H1 (cell line): ENCODE data around the gene SLC17A4. TPM values are rescaled to one million over a fixed set of nuclear protein-coding genes. Genes with fewer than 3 reads are reported as not detected.

Experiments used
- E2F6 ChIP-seq: IDR thresholded peaks from 2 replicates; pipeline ENCODE4 v1.6.1; 2012; ENCODE audit warnings: inconsistent platforms
- TAF7 ChIP-seq: optimal IDR thresholded peaks from 2 replicates; pipeline ENCODE3; 2011; ENCODE audit warnings: low read depth, mild to moderate bottlenecking, inconsistent platforms, low read length, moderate library complexity, borderline replicate concordance
- ZNF274 ChIP-seq: IDR thresholded peaks from 2 replicates; pipeline ENCODE4 v1.7.0; 2012; ENCODE audit warnings: low read length, borderline replicate concordance; ENCODE audit errors: extremely low read depth
- polyA plus RNA-seq, 7 experiments: library from polyadenylated mRNA; depleted of rRNA in 3 of 7; stranded (reverse) in 5 of 7; unstranded in 2 of 7; fragments of >200 nt in 5 of 7; fragments of 200-250 nt in 2 of 7; gene quantifications; 1 replicate in 5 of 7; 2 replicates in 1 of 7; 4 replicates in 1 of 7; pipeline versions ENCODE4 v1.2.1 to v1.2.3, GENCODE V29; 2011 to 2013; ENCODE audit warnings: missing spikeins in 2 of 7, mixed read lengths in 2 of 7
- total RNA-seq: library from RNA; stranded (reverse); fragmentation: NEBNext Ultra II Directional; extraction: Animal tissue kit (Norgen Biotek cat#: 25700); gene quantifications from 2 replicates; pipeline ENCODE4 v1.2.1, GENCODE V29; 2021

The SLC17A4 gene
- total and polyA plus RNA-seq, 2 of the 8 experiments (the other 6 are each of a cell fraction or from before 2014, with no cell fraction given): not detected

- TF ChIP-seq ZNF274 (no peak), E2F6 (no peak), TAF7 (no peak)
- TF ChIP-seq, all 59 proteins: peak for 0
Observed at GRCh38 chr6:25727028-25727427, 27.5 kb upstream of the SLC17A4 start (continued).
